RPMI8226 (cell line): ENCODE data around the gene MFSD12.

ENCODE experiments used
- DNase-seq: peaks from one replicate; pipeline ENCODE4 v3.0.0-alpha.2; 2015

The MFSD12 gene

GRCh38 chr19:3557461-3558248, at the start of gene MFSD12:
MFSD12 (minus strand) TSS chr19:3557586; CDS start chr19:3557403, 183 bp downstream.
- peak; percentile 97 for DNase-seq

- peak; percentile 54 for DNase-seq
Observed at GRCh38 chr19:3606690-3607289, 49.4 kb upstream of the MFSD12 start, which contains the start of gene TBXA2R. TBXA2R (minus strand) TSS chr19:3606875; CDS start chr19:3600634, 6,241 bp downstream.

- DNase-seq: peak; percentile 90
Observed at GRCh38 chr19:3606174-3606689, 48.8 kb upstream of the MFSD12 start.

- no peak for DNase-seq
Observed at GRCh38 chr19:3605770-3606169, 48.4 kb upstream of the MFSD12 start.

- DNase-seq: no peak
Observed at GRCh38 chr19:3605361-3605760, 48.0 kb upstream of the MFSD12 start.

- no peak for DNase-seq
Observed at GRCh38 chr19:3604987-3605343, 47.6 kb upstream of the MFSD12 start.

- no peak for DNase-seq
Observed at GRCh38 chr19:3604227-3604986, 47.0 kb upstream of the MFSD12 start.

GRCh38 chr19:3603121-3603811, 45.9 kb upstream of the MFSD12 start:
- no peak for DNase-seq

GRCh38 chr19:3601021-3601420, 43.6 kb upstream of the MFSD12 start:
- DNase-seq: no peak

GRCh38 chr19:3599776-3600187, 42.4 kb upstream of the MFSD12 start:
- no peak for DNase-seq

GRCh38 chr19:3595521-3596061, 38.2 kb upstream of the MFSD12 start:
- DNase-seq: no peak

- DNase-seq: no peak
Observed at GRCh38 chr19:3593156-3593555, 35.8 kb upstream of the MFSD12 start.

- no peak for DNase-seq
Observed at GRCh38 chr19:3591876-3592613, 34.7 kb upstream of the MFSD12 start.

- DNase-seq: no peak
Observed at GRCh38 chr19:3590991-3591659, 33.7 kb upstream of the MFSD12 start.

GRCh38 chr19:3589949-3590348, 32.6 kb upstream of the MFSD12 start:
- no peak for DNase-seq

GRCh38 chr19:3589439-3589838, 32.1 kb upstream of the MFSD12 start:
- DNase-seq: no peak

GRCh38 chr19:3586707-3587346, 29.4 kb upstream of the MFSD12 start:
- no peak for DNase-seq

GRCh38 chr19:3586127-3586626, 28.8 kb upstream of the MFSD12 start:
- DNase-seq: peak; percentile 43

- no peak for DNase-seq
Observed at GRCh38 chr19:3585301-3586126, 28.1 kb upstream of the MFSD12 start, which contains the start of gene GIPC3. GIPC3 (plus strand) TSS chr19:3585478; CDS start chr19:3585598, 120 bp downstream.
